Fibroblast of upper back skin (primary cell): Measurements from ENCODE around the gene ETV7.
A peak's percentile ranks its signal among the peaks of the same experiment; 100 is the strongest.
"Not testable (repeated sequence)": the region's sequence is repeated elsewhere in the genome, so short reads cannot be mapped to it uniquely, and the experiment has no call there.

Source experiments
- DNase-seq: peaks from one replicate; pipeline ENCODE4 v3.0.0-alpha.2; 2013

ETV7 gene

GRCh38 chr6:36387440-36388303 lies at the start of gene ETV7:
ETV7 (minus strand) TSS chr6:36387669; CDS start chr6:36387541, 128 bp downstream.
- DNase-seq = no peak

GRCh38 chr6:36436466-36436865 lies 49.0 kb upstream of the ETV7 start:
- DNase-seq = peak; percentile 84

- peak; percentile 88 for DNase-seq
These were observed 44.7 kb upstream of the ETV7 start for GRCh38 chr6:36432151-36432671.

DNA sequence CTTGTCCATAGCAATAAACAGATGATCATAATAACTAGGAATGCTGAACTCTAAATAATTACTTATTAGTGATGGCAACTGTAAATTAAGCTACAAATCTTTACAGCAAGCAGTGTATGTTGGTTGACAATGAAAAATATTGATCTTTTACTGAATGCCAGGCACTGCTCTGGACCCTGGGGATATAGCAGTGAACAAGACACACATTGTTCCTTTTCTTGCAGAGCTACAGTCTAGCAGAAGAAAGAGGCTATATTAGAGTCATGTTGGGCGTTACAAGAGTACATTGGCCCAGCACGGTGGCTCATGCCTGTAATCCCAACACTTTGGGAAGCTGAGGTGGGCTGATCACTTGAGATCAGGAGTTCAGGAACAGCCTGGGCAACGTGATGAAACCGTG lies 43.7 kb upstream of the ETV7 start:
- DNase-seq = no peak

GRCh38 chr6:36430351-36430750 lies 42.9 kb upstream of the ETV7 start:
- peak; percentile 51 for DNase-seq

DNA sequence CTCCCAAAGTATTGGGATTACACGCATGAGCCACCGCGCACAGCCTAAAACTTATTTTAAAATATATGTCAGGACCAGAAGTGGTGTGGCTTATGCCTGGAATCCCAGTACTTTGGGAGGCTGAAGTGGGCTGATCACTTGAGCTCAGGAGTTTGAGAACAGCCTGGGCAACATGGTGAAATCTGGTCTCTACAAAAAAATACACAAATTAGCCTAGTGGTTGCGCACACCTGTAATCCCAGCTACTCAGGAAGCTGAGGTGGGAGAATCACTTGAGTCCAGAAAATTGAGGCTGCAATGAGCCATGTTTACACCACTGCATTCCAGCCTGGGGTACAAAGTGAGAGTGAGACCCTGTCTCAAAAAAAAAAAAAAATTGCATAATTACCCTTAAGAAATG lies 41.4 kb upstream of the ETV7 start:
- DNase-seq = no peak

DNA sequence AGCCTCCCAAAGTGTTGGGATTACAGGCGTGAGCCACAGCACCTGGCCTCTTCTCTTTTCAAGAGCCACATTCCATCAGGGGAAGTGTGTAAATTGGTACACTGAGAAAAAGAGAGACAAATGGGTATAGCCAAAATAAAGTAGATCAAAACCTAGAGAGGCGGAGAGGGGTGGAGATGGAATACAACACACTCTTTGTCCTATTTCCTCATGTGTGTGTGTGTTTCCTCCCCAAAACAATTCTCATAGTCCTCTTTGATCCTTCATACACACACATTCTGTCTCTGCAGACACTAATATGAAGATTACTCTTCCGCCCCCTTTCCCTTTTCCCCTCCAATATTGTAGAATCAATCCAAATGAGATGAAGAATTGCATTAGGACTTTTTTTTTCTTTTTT lies 39.2 kb upstream of the ETV7 start:
- DNase-seq = no peak

- peak; percentile 98 for DNase-seq
These were observed 35.8 kb upstream of the ETV7 start for GRCh38 chr6:36423101-36423824.

GRCh38 chr6:36422714-36423100 lies 35.2 kb upstream of the ETV7 start:
- DNase-seq = no peak

DNA sequence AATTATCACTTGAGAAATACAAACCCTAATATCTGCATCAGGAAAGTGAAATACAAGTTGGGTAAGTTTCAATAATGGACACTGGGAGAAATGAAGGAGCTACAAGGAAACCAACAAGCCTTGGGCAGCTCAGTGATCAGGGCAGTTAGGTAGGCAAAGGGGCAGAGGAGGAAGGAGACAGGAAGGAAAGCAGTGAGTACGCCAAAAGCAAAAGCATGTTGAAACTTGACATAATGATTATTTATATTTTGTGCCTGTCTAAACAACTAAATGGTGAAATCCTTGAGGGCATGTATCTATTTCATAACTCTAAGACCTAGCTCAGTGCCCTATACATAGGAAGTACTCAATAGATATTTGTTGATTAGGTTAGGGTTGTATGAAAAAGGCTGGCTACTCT lies 31.8 kb upstream of the ETV7 start:
- no peak for DNase-seq

DNA sequence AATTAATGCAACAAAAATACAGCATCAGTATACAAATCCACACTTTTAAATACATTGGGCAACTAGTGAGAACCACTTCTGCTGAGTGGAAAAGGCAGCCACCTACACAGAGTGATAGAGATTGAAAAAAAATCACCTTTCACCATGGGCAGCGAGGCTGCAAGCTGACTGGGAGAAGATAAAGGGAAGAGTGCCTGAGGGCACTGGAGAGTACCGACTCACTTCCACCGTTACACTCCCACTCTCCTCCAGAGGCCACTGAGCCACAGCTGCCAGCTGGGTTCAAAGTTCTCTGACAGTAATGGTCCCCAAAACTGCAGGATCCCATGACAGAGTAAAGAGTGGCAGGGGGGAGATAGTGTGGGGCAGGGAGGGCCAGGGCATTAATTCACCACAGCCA lies 31.1 kb upstream of the ETV7 start:
- no peak for DNase-seq

- peak; percentile 66 for DNase-seq
These were observed 27.0 kb upstream of the ETV7 start for GRCh38 chr6:36414481-36414880.

- no peak for DNase-seq
These were observed 26.3 kb upstream of the ETV7 start for GRCh38 chr6:36413489-36414480.

GRCh38 chr6:36409718-36410117 lies 22.2 kb upstream of the ETV7 start:
- DNase-seq = not testable (repeated sequence)

- no peak for DNase-seq
These were observed 16.7 kb upstream of the ETV7 start for GRCh38 chr6:36404164-36404563.

DNA sequence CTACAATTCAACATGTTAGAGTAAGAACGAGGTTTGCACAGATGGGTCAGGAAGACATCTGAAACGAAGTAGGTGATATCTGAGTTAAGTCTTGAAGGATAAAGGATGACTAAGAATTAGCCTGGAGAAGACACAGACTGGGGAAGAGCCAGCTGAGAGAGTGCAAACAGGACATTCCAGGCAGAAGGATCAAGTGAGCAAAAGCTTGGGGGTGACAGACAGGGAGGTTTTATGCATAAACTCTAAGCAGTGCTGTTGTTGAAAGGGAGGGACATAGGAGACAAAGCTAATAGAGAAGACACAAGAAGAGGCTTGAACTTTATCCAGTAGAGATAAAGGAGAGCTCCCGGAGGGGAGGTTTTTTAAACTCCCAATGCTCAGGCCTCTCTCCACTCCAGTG lies 15.0 kb upstream of the ETV7 start:
- DNase-seq = no peak

DNA sequence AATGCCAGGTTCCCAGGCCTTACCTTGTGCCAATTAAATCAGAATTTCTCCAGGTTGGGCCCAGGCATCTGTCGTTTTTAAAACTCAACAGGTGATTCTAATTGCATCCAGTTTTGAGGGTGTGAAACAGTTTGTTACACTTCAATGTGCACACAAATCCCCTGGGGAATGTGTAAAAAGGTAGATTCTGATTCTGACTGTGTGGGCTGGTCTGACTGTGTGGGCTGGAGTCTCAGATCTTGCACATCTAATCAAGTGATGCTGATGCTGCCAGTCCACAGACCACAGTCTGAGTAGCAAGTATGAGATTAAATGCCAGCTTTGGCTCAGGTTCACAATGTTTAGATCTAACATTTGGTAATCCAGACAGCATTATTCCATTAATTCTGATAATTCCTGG lies 12.5 kb upstream of the ETV7 start:
- DNase-seq = no peak

GRCh38 chr6:36392621-36393020 lies 5.2 kb upstream of the ETV7 start:
- no peak for DNase-seq

DNA sequence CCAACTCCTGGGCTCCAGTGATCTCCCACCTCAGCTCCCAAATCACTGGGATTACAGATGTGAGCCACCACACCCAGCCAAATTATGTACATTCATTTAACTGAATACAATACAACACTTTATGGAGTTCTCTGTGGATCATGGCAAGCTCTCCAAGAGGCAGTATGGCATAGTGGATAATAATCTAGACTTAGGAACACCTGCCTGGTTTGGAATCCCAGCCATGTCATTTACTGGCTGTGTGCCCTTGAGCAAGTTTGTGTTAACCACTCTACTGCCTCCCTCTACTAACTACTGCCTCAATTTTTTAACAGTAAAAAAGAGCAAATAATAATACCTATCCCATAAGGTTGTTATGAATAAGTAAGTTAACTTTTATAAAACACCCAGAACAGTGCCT lies 1.9 kb upstream of the ETV7 start:
- no peak for DNase-seq

DNA sequence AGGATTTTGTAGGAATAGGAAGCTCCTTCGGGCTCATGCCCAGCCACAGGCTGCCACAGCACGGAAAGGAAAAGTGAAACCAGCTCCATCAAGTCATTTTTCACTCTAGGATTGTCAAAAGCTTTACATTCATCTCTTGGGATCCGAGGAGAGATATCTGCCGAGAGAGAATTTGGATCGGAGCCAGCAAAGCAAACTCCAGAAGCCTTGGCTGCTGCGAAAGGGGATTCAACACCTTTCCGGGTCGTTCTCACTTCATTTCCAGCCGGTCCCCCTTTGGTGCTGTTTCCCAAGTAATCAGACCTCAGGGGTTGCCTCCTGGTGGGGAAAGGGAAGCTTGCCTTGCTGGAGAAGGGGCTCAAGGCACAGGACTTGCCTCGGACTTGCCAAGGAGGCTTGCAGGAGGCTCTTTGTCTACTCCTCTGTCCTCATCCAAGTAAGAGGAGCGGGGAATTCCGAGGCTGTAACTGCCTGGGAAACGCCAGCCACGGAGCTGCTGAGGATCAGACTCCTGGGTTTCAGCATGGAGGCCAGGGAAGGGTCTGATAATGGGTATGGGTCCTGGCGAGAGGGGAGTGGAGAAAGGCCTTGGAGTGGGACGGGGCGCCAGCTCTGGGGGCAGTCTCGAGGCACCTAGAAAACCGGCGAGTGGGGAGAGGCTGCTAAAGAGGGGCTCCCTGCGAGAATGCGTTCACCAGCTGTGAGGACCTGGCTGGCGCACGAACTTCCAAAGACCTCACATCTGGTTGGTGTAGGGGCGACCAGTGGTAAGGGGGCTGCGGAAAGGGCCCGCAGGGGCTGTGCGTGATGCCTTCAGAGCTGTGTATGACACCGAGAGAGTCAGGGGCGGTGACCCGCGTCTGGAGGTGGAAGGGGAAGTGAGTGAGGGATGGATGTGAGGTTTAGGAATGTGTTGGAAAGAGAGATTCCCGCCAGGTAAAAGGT lies 702 bp downstream of the ETV7 start:
- peak; percentile 52 for DNase-seq

DNA sequence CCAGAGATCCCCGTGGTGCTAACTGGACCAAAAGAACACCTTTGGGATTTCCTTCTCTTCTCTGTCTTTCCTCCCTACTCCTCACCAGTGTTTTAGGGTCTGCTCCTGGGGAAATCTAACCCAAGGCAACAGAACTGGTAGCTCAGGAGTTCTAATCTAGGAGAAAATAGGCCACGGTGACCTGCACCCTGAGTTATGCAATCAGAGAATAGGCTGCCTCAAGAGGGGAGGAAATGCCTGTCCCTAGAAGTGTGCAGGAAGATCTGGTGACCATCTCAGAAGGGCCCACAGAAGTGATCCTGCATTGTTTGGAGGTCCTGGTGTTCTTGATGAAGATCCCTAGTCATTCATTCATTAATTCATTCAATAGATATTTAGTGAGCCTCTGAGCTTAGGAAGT lies 3.4 kb downstream of the ETV7 start:
- DNase-seq = no peak

DNA sequence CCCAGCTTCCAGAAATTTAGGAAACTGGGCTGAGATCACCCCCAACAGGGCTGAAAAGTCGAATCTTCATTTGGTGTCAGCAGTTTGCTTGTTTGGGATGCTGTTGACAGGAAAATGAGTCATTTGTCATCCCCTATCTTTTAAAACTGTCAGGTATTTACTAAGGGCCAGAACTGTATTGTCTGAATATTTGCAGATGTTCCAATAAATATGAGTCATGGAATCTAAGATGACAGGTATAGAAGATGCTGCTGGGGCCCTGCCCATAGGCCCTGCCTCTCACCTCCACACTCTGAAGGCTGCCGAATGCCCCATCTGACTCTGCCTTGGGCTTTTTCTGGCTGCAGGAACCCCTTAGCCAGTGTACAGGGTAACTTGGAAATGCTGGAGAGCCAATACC lies 3.9 kb downstream of the ETV7 start:
- no peak for DNase-seq
